ENCODE results near the gene PHACTR3.

PHACTR3 gene

GRCh38 chr20:59792300-59792699 lies 188.0 kb downstream of the PHACTR3 start:
- Histone ChIP-seq H3K27ac (ENCODE audit: low read length) (no peak overlapping the region), H3K9me3 (ENCODE audit: control insufficient read depth, low read depth, low read length) (peaks cover 18% of the 10 kb centered on the region), H3K4me3 (ENCODE audit: low read length) (no peak overlapping the region), H3K27me3 (ENCODE audit: control insufficient read depth, insufficient read depth, low read length) (no peaks in the 10 kb centered on the region), H3K9ac (ENCODE audit: low read length) (no peak overlapping the region), H3K36me3 (ENCODE audit: control insufficient read depth, low read depth, low read length) (no peaks in the 10 kb centered on the region), H3K4me1 (ENCODE audit: control insufficient read depth, low read depth, low read length) (no peaks in the 10 kb centered on the region)

- H3K4me3 ChIP-seq (ENCODE audit: low read length), result no peak overlapping the region
- no peaks in the 10 kb centered on the region for H3K36me3 ChIP-seq (ENCODE audit: control insufficient read depth, low read depth, low read length)
- H3K4me1 ChIP-seq (ENCODE audit: control insufficient read depth, low read depth, low read length), result no peaks in the 10 kb centered on the region
- H3K27me3 ChIP-seq (ENCODE audit: control insufficient read depth, insufficient read depth, low read length), result no peaks in the 10 kb centered on the region
- no peak overlapping the region for H3K27ac ChIP-seq (ENCODE audit: low read length)
- H3K9ac ChIP-seq (ENCODE audit: low read length), result no peak overlapping the region
- peaks cover 30% of the 10 kb centered on the region for H3K9me3 ChIP-seq (ENCODE audit: control insufficient read depth, low read depth, low read length)
Measured at GRCh38 chr20:59794555-59794954, 190.2 kb downstream of the PHACTR3 start.

GRCh38 chr20:59800309-59800708 lies 196.0 kb downstream of the PHACTR3 start:
- Histone ChIP-seq H3K27ac (ENCODE audit: low read length) (no peak overlapping the region), H3K4me3 (ENCODE audit: low read length) (no peak overlapping the region), H3K27me3 (ENCODE audit: control insufficient read depth, insufficient read depth, low read length) (no peaks in the 10 kb centered on the region), H3K36me3 (ENCODE audit: control insufficient read depth, low read depth, low read length) (no peaks in the 10 kb centered on the region), H3K4me1 (ENCODE audit: control insufficient read depth, low read depth, low read length) (no peaks in the 10 kb centered on the region), H3K9me3 (ENCODE audit: control insufficient read depth, low read depth, low read length) (peaks cover 29% of the 10 kb centered on the region), H3K9ac (ENCODE audit: low read length) (no peak overlapping the region)

- no peak overlapping the region for H3K4me3 ChIP-seq (ENCODE audit: low read length)
- H3K36me3 ChIP-seq (ENCODE audit: control insufficient read depth, low read depth, low read length), result no peaks in the 10 kb centered on the region
- no peak overlapping the region for H3K9ac ChIP-seq (ENCODE audit: low read length)
- no peaks in the 10 kb centered on the region for H3K4me1 ChIP-seq (ENCODE audit: control insufficient read depth, low read depth, low read length)
- no peak overlapping the region for H3K27ac ChIP-seq (ENCODE audit: low read length)
- peaks cover 21% of the 10 kb centered on the region for H3K9me3 ChIP-seq (ENCODE audit: control insufficient read depth, low read depth, low read length)
- no peaks in the 10 kb centered on the region for H3K27me3 ChIP-seq (ENCODE audit: control insufficient read depth, insufficient read depth, low read length)
Measured at GRCh38 chr20:59802018-59802417, 197.7 kb downstream of the PHACTR3 start.

- peaks cover 15% of the 10 kb centered on the region for H3K9me3 ChIP-seq (ENCODE audit: control insufficient read depth, low read depth, low read length)
- no peak overlapping the region for H3K9ac ChIP-seq (ENCODE audit: low read length)
- no peak overlapping the region for H3K4me3 ChIP-seq (ENCODE audit: low read length)
Measured at GRCh38 chr20:59802471-59803221, 198.3 kb downstream of the PHACTR3 start.

GRCh38 chr20:59804347-59804746 lies 200.0 kb downstream of the PHACTR3 start:
- Histone ChIP-seq H3K36me3 (ENCODE audit: control insufficient read depth, low read depth, low read length) (no peaks in the 10 kb centered on the region), H3K9ac (ENCODE audit: low read length) (no peak overlapping the region), H3K27ac (ENCODE audit: low read length) (no peak overlapping the region), H3K9me3 (ENCODE audit: control insufficient read depth, low read depth, low read length) (peaks cover 7% of the 10 kb centered on the region), H3K4me3 (ENCODE audit: low read length) (no peak overlapping the region), H3K4me1 (ENCODE audit: control insufficient read depth, low read depth, low read length) (no peaks in the 10 kb centered on the region), H3K27me3 (ENCODE audit: control insufficient read depth, insufficient read depth, low read length) (no peaks in the 10 kb centered on the region)

More at GRCh38 chr20:59802471-59803221, 198.3 kb downstream of the PHACTR3 start:
- Histone ChIP-seq H3K4me1 (ENCODE audit: control insufficient read depth, low read depth, low read length) (no peaks in the 10 kb centered on the region), H3K27me3 (ENCODE audit: control insufficient read depth, insufficient read depth, low read length) (no peaks in the 10 kb centered on the region), H3K36me3 (ENCODE audit: control insufficient read depth, low read depth, low read length) (no peaks in the 10 kb centered on the region), H3K27ac (ENCODE audit: low read length) (no peak overlapping the region)

- Histone ChIP-seq H3K36me3 (ENCODE audit: control insufficient read depth, low read depth, low read length) (no peaks in the 10 kb centered on the region), H3K9me3 (ENCODE audit: control insufficient read depth, low read depth, low read length) (peaks cover 7% of the 10 kb centered on the region), H3K4me1 (ENCODE audit: control insufficient read depth, low read depth, low read length) (no peaks in the 10 kb centered on the region), H3K27me3 (ENCODE audit: control insufficient read depth, insufficient read depth, low read length) (no peaks in the 10 kb centered on the region), H3K9ac (ENCODE audit: low read length) (no peak overlapping the region), H3K27ac (ENCODE audit: low read length) (no peak overlapping the region), H3K4me3 (ENCODE audit: low read length) (no peak overlapping the region)
Measured at GRCh38 chr20:59804871-59805665, 200.7 kb downstream of the PHACTR3 start.

- Histone ChIP-seq H3K4me3 (ENCODE audit: low read length) (no peak overlapping the region), H3K27me3 (ENCODE audit: control insufficient read depth, insufficient read depth, low read length) (no peaks in the 10 kb centered on the region), H3K36me3 (ENCODE audit: control insufficient read depth, low read depth, low read length) (no peaks in the 10 kb centered on the region), H3K4me1 (ENCODE audit: control insufficient read depth, low read depth, low read length) (peaks cover 5% of the 10 kb centered on the region), H3K9me3 (ENCODE audit: control insufficient read depth, low read depth, low read length) (peaks cover 3% of the 10 kb centered on the region), H3K9ac (ENCODE audit: low read length) (no peak overlapping the region), H3K27ac (ENCODE audit: low read length) (no peak overlapping the region)
Measured at GRCh38 chr20:59805786-59806577, 201.6 kb downstream of the PHACTR3 start.

GRCh38 chr20:59806578-59806975 lies 202.2 kb downstream of the PHACTR3 start:
- Histone ChIP-seq H3K27me3 (ENCODE audit: control insufficient read depth, insufficient read depth, low read length) (no peaks in the 10 kb centered on the region), H3K9me3 (ENCODE audit: control insufficient read depth, low read depth, low read length) (no peaks in the 10 kb centered on the region), H3K4me3 (ENCODE audit: low read length) (no peak overlapping the region), H3K4me1 (ENCODE audit: control insufficient read depth, low read depth, low read length) (peaks cover 5% of the 10 kb centered on the region), H3K9ac (ENCODE audit: low read length) (no peak overlapping the region), H3K27ac (ENCODE audit: low read length) (no peak overlapping the region), H3K36me3 (ENCODE audit: control insufficient read depth, low read depth, low read length) (no peaks in the 10 kb centered on the region)

- Histone ChIP-seq H3K36me3 (ENCODE audit: control insufficient read depth, low read depth, low read length) (no peaks in the 10 kb centered on the region), H3K4me1 (ENCODE audit: control insufficient read depth, low read depth, low read length) (peaks cover 5% of the 10 kb centered on the region)
Measured at GRCh38 chr20:59807909-59808728, 203.8 kb downstream of the PHACTR3 start.

More at GRCh38 chr20:59807909-59808728, 203.8 kb downstream of the PHACTR3 start:
- Histone ChIP-seq H3K4me3 (ENCODE audit: low read length) (no peak overlapping the region), H3K9me3 (ENCODE audit: control insufficient read depth, low read depth, low read length) (no peaks in the 10 kb centered on the region), H3K27me3 (ENCODE audit: control insufficient read depth, insufficient read depth, low read length) (no peaks in the 10 kb centered on the region), H3K27ac (ENCODE audit: low read length) (no peak overlapping the region), H3K9ac (ENCODE audit: low read length) (no peak overlapping the region)
